Nephron progenitor cell (in vitro differentiated cells): ENCODE results near the gene PKHD1.

Experiments used
- DNase-seq: peaks from one replicate; pipeline ENCODE4 v3.0.0; 2021
- H3K27ac Mint-ChIP-seq: 2 replicates; pipeline ENCODE4 v1.8.0; 2021; ENCODE audit warnings: mild to moderate bottlenecking, moderate library complexity, mixed read lengths
- H3K27me3 Mint-ChIP-seq: 2 replicates; pipeline ENCODE4 v1.8.0; 2021; ENCODE audit warnings: mild to moderate bottlenecking, low read depth, mixed read lengths; ENCODE audit not compliant: poor library complexity
- H3K36me3 Mint-ChIP-seq: 2 replicates; pipeline ENCODE4 v1.8.0; 2021; ENCODE audit warnings: low read depth, mixed read lengths
- H3K4me1 Mint-ChIP-seq: 2 replicates; pipeline ENCODE4 v1.8.0; 2021; ENCODE audit warnings: mixed read lengths
- H3K4me3 Mint-ChIP-seq: 2 replicates; pipeline ENCODE4 v1.8.0; 2021; ENCODE audit warnings: mild to moderate bottlenecking, moderate library complexity, mixed read lengths
- H3K9me3 Mint-ChIP-seq: 2 replicates; pipeline ENCODE4 v1.8.0; 2021; ENCODE audit warnings: mild to moderate bottlenecking, moderate library complexity, mixed read lengths
- TF ChIP-seq, protein P1 (sequence below): fragments of 200-600 bp; sonication (generic); IDR thresholded peaks from 2 replicates; pipeline ENCODE4 v1.5.0; 2021; ENCODE audit warnings: antibody characterized with exemption

The PKHD1 gene

DNA sequence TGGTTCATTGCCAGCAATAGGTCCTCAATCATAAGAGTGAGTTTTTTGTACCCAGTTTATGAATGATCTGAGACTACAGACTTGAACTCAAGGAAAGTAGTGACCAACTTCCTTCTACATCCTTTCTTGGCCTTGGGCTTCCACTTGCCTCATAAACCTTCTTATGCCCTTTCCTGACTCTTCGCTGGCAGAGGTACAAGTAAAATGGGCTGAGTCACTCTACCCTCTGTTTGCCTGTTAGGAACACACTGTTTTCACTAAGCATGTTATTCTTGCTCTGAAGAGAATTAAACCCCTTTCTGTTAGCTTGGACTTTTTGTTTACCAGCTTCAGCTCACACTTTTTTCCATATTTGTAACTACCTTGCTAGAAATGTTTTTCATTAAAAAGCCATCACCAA is 74.4 kb downstream of the PKHD1 start:
- H3K4me1 Mint-ChIP-seq: no peaks in the 10 kb centered on the region
- no peak for DNase-seq
- peaks cover 10% of the 10 kb centered on the region for H3K27me3 Mint-ChIP-seq
- no peak overlapping the region for H3K27ac Mint-ChIP-seq
- TF ChIP-seq, protein P1, sequence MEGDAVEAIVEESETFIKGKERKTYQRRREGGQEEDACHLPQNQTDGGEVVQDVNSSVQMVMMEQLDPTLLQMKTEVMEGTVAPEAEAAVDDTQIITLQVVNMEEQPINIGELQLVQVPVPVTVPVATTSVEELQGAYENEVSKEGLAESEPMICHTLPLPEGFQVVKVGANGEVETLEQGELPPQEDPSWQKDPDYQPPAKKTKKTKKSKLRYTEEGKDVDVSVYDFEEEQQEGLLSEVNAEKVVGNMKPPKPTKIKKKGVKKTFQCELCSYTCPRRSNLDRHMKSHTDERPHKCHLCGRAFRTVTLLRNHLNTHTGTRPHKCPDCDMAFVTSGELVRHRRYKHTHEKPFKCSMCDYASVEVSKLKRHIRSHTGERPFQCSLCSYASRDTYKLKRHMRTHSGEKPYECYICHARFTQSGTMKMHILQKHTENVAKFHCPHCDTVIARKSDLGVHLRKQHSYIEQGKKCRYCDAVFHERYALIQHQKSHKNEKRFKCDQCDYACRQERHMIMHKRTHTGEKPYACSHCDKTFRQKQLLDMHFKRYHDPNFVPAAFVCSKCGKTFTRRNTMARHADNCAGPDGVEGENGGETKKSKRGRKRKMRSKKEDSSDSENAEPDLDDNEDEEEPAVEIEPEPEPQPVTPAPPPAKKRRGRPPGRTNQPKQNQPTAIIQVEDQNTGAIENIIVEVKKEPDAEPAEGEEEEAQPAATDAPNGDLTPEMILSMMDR: no peak
- no peaks in the 10 kb centered on the region for H3K36me3 Mint-ChIP-seq
- no peaks in the 10 kb centered on the region for H3K9me3 Mint-ChIP-seq
- H3K4me3 Mint-ChIP-seq: no peak overlapping the region

DNA sequence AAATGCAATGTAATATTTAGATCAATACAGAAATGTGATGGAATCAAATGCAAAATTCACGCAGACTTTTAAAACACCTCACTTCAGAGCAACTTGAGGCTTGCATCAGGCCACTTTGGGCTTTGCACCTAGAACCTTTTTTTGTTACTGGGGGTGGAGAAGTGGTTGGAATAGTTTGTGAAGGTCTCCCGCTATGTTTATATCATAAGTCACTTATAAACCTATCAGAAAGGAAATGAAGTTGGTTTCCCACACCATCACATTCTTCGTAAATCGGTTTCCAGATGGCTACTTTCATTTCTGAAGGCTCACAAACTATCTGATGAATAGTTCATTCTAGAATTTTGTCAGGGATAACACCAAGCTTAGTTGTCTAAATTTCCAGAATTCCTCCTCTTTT is 74.8 kb downstream of the PKHD1 start:
- Mint-ChIP-seq H3K4me1 (no peaks in the 10 kb centered on the region), H3K9me3 (no peaks in the 10 kb centered on the region), H3K36me3 (no peaks in the 10 kb centered on the region), H3K27me3 (peaks cover 10% of the 10 kb centered on the region), H3K4me3 (no peak overlapping the region), H3K27ac (no peak overlapping the region)
- TF ChIP-seq, protein P1: no peak
- no peak for DNase-seq

DNA sequence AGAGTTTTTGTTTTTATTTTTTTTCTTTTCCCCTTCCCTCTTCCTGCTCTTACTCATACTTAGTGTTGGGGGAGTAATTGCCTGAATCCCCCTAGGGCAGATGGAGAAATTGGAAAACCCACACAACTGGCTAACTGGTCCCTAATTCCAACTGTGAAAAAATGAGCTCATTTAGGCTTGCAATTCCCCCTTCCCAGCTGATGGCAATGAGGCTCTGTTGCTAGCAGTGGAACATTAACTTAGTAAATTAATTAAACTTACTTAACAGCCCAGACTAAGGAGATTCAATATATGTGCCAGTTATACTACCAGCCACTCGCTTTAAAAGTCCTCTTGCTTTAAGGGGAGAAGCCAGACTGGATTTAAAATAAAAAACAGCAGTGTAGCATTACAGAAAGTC is 76.6 kb downstream of the PKHD1 start:
- Mint-ChIP-seq H3K4me3 (no peak overlapping the region), H3K4me1 (no peaks in the 10 kb centered on the region)

DNA sequence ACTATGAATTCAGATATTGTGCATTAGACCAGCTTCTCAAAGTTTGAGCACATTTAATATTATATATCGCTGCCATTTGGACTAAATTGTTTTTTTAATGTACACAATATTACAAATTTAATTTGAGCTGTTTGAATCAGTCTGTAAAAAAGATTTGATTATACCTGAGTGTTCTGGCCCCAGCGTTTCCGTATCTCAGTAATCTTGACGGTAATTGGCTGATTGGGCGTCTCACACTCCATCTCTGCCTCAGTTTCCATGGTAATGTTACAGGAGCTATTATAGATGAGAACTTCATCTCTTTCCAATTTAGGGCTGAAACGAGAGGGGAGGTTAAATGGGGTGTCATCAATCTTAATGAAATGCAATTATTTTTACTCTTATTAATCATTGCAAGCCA is 77.3 kb downstream of the PKHD1 start:
- no peaks in the 10 kb centered on the region for H3K36me3 Mint-ChIP-seq
- no peak overlapping the region for H3K27ac Mint-ChIP-seq

More for the DNA sequence above, 76.6 kb downstream of the PKHD1 start:
- peaks cover 11% of the 10 kb centered on the region for H3K27me3 Mint-ChIP-seq
- no peak overlapping the region for H3K27ac Mint-ChIP-seq
- TF ChIP-seq, protein P1: no peak
- DNase-seq: no peak
- peaks cover 4% of the 10 kb centered on the region for H3K9me3 Mint-ChIP-seq
- no peaks in the 10 kb centered on the region for H3K36me3 Mint-ChIP-seq

DNA sequence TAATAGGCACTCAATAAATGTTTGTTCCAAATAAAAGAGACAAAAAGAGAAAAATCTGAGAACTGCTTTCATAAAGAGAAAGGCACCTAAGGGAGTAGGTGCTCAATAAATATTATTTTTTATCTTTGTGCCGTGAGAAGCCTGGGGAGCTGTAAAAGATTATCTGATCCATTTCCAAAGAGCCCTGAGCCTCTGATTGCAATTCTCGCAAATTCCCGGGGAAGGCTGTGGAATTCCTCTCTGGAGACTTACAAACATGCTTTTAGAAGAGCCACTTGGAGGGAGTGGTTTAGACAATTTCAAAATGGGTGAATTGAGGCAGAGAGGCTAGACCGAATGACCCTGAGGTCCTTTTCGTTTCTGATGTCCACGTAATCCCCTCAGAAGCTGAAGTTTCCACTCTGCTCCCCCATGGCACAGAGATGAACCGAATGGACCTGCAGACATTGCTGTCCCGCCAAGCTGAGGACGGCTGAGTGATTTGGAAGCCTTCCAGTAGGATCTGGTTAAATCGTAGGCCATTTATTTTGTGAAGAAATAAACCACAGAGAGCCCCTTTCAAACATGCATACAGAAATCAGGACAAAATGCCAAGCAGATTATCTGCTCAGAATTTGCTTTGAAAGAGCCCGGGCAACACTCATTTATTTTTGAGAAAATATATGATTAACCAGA is 77.8 kb downstream of the PKHD1 start:
- TF ChIP-seq, protein P1: no peak
- Mint-ChIP-seq H3K36me3 (no peaks in the 10 kb centered on the region), H3K4me3 (no peak overlapping the region), H3K9me3 (peaks cover 4% of the 10 kb centered on the region), H3K4me1 (no peaks in the 10 kb centered on the region), H3K27me3 (peaks cover 11% of the 10 kb centered on the region), H3K27ac (no peak overlapping the region)
- DNase-seq: no peak

More for the DNA sequence above, 77.3 kb downstream of the PKHD1 start:
- TF ChIP-seq, protein P1: no peak
- Mint-ChIP-seq H3K27me3 (peaks cover 11% of the 10 kb centered on the region), H3K4me3 (no peak overlapping the region), H3K4me1 (no peaks in the 10 kb centered on the region), H3K9me3 (peaks cover 4% of the 10 kb centered on the region)
- no peak for DNase-seq

DNA sequence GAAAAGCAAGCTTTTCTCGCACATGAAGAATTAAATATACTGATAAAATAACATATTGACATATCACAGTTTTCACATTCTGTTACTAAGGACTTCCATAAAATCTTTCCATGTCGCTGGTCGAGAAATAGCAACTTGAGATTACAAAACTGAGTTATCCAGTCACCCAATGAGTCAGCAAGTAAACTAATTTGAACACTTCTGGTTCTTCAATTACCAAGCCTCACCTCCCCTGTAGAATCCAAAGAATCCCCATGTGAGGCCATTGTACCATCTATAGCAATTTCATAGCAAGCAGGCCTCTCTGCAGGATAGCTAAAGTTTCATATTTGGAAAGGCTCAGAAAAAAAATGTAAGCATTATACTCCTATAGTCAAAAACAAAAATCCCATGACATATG is 87.3 kb downstream of the PKHD1 start:
- peaks cover 21% of the 10 kb centered on the region for H3K4me1 Mint-ChIP-seq
- no peak for DNase-seq
- peaks cover 2% of the 10 kb centered on the region for H3K27me3 Mint-ChIP-seq
- H3K4me3 Mint-ChIP-seq: no peak overlapping the region
- no peak overlapping the region for H3K27ac Mint-ChIP-seq
- no peaks in the 10 kb centered on the region for H3K36me3 Mint-ChIP-seq
- H3K9me3 Mint-ChIP-seq: no peaks in the 10 kb centered on the region
- TF ChIP-seq, protein P1: no peak
